ENCODE results near the gene LRRC37A3.
"Not testable (repeated sequence)": the region's sequence is repeated elsewhere in the genome, so short reads cannot be mapped to it uniquely, and the experiment has no call there.

The LRRC37A3 gene

DNA sequence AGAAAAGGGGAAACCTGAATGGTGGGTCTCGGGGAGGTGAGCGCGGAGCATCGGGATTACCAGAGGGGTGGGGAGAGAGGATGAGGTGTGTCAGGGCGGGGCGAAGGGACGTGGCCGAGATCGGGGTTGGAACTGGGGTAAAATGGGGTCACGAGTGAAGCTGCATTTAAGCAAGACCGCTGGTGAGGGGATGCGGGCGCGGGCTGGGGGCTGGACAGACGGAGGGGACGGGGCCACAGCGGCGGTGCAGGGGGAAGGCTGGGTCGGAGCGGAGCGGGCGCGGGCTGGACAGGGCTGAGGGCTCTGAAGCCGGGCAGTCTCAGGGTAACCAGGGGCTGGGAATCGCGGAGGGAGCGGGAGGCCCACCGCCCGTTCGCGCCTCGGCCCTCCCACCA lies 82.7 kb downstream of the LRRC37A3 start:
- DNase-seq (ENCODE audit: low read depth in 2 of 3, low spot score in 1 of 3): peak in 2 of 3 donors; percentile 13 to 20

DNA sequence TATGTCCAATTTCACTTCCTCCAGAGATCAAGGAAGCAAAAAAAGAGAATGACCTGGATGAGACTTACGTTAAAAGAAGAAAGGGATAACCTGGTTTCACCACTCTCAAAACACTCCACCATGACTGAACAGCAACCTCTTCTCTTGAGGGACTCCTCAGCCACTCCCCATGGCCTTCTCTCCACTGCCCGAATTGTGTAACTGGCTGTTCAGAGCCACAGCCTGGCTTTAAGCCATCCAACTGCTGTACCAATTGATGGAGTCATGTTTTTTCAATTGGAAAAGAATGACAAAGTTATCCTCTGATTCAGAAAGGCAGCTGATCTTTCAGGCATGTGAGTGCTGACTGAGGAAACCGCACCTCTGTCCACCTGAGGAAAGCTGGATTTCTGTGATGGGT lies 85.2 kb downstream of the LRRC37A3 start:
- DNase-seq (ENCODE audit: low read depth in 2 of 3, low spot score in 1 of 3): not testable (repeated sequence)

DNA sequence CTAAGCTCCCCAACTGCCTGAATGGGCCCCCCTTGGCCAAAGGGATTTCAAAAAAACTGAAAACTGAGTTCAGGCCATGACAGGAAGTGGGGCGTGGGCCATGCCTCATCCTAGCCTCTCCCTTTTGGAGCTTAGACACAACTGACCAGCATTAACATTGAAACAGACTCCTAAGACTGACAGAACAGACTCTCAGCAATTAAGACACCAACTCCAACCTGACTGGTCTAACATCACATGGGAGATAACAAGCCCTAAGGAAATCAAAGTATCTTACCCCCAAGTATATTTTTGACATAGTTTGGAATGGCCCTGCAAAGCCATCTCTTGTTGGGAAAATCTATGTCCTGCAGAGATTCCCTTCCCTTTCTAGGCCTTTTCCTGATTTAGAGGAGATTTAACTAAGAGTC lies 88.6 kb downstream of the LRRC37A3 start:
- not testable (repeated sequence) for DNase-seq (ENCODE audit: low read depth in 2 of 3, low spot score in 1 of 3)

DNA sequence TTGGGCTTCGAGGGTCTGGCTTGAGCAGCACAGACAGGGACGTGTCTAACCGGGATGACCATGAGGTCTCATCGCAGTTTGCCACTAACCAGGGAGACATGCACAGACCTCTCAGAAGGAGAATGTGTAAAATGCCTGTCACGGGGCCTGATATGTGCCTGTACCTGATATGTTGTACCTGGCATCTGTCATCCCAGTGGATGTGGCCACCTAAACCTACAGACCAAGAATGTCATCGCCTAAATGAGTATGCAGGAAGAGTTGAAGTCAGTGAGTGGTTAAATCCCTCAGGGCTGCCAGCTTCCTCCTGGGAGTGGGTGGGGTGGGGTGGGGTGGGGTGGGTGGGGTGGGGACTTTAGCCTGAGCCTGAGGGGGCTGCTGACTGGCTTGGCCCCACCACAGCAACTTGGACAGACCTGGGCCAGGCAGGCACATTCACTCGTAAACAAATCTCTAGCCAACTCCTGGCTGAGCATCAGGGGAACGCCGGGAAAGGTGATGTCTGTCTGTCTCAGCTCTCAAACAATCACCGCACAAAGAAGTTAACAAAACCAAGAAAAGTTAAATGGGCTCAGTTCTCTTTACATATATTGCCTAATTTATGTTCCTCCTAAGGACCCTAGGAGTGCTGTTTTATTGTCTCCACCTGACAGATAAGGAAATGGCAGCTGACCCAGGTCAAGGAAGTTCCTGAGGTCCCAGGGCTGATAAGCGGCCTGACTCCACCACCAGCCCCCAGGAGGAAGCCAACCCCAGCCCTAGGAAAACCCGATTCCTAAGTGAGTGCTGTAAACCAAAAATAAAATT lies 89.3 kb downstream of the LRRC37A3 start:
- not testable (repeated sequence) for DNase-seq (ENCODE audit: low read depth in 2 of 3, low spot score in 1 of 3)

DNA sequence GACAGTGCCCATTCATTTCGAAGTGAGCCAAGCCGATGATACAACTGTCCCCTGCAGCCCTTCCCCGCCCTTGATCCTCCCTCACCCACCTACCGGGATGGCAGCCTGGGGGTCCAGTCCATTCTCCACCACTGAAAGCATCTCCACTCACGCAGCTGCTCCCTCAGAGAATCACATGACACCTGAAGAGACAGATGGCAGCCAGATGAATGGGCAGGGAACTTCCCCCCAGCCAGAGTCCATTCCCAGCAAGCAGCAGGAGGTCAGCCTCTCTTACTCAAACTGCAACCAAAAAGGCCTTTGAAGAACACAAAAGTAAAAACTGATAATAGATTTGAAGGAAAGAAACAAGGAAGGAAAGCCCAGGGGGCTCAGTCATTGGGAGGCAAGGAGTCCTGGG lies 90.2 kb downstream of the LRRC37A3 start:
- DNase-seq (ENCODE audit: low read depth in 2 of 3, low spot score in 1 of 3): not testable (repeated sequence)

DNA sequence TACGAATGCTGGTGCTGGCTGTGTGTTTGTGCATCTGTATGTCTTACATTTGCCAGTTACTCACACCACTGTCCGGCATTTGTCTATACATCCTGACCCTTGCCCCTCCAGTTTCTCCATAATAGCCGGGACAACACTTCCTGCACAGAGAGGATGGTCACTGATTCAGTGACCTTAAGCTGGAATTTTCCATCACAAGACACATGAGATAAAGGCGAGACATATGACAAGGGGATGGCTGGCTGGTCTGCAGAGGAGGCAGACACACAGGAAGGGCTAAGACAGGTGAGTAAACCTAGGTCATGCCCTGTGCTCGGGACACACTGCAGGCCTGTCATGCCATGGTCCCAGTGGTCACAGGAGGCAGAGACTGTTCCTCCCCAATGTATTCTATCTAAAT lies 100.4 kb downstream of the LRRC37A3 start:
- not testable (repeated sequence) for DNase-seq (ENCODE audit: low read depth in 2 of 3, low spot score in 1 of 3)

DNA sequence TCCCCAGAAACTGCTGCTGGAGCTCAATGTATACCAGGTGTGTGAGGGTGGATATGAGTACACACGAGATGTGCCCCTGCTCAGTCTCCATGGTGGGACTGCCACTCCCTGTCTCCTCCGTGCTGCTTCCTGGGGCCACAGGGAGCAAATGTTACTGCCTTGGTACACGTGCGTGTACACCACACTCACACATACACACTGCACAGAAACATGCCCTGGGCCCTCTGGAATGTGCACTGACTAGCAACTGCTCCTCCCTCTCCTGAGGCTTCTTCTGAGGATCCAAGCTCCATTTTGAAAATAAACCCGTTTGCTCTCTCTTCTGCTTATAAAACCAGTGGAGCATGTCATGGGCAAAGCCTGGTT lies 103.5 kb downstream of the LRRC37A3 start:
- DNase-seq (ENCODE audit: low read depth in 2 of 3, low spot score in 1 of 3): not testable (repeated sequence)

DNA sequence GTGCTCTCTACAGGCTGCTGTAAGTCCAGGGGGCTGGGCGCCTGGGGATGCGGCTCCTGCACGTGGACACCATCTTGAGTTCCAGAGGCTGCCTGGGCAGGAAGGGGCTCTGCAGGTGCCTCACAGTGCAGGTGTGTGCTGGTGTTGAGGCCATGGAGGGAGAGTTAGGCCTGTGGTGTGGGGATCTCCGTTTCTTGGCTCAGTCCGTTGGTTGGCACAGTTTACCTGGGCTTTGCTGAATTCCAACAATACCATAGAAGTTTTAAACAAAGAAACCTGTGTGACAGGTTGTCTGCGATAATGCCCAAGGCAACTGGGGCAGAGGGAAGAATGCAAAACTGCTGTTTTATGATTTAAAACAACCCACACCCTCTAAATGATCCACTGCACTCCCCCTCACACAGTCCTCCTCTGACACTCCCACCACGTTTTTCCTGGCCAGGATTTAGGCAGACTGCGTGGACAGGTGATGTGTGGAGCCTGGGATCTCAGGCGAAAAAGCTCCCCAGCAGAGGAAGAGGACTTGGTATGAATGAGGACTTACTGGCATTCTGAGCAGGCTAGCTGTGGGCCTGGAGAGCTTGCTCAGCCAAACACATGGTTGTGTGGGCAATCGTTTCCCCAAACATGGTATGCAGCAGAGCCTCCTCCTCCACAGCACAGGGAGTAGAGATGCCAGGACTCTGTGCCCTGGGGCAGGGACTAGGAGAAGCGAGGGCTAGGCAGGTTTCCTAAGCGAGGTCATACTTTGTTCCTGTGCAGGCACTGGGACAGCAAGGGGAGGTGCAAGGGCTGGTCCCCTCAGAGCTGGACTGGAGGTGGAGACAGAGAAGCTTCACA lies 104.1 kb downstream of the LRRC37A3 start:
- not testable (repeated sequence) for DNase-seq (ENCODE audit: low read depth in 2 of 3, low spot score in 1 of 3)

DNA sequence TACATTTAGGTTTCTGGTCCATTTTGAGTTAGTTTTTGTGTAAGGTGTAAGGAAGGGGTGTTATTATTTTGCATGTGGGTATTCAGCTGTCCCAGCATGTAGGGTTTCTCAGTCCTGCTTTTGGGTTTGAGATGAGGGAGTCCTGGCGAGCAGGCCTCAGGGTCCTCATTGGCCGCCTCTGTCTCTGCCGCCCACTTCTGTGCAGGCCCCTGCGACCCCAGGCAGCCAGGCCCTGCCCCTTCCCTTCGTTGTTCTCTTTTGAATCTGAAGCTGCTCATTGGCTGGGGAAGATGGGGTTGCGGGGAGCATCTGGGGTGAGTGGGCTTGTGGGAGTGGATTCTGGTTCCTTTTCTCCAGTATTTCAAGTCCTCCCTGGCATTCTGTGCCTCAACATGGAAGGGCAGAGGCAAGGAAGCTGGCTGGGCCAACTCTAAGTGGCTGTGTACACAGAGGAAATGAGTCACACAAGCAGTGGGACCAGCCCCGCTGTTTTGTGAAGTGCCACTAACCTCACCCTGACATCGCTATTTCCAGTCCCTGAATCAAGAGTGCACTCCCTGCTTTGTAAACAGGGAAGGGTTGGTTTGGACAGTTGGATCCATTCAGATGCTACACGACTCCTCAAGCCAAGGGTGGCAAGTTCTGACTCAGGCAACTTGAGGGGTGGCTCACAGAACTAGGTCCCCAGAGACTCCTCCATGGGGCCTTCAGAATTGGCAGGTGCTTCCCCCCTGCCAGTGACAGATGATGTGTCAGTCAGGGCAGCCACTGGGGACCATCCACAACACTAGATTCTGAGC lies 110.9 kb downstream of the LRRC37A3 start:
- DNase-seq (ENCODE audit: low read depth in 2 of 3, low spot score in 1 of 3): peak; percentile 40 to 48 (median 43)
